Activated CD4-positive, alpha-beta T cell treated with anti-CD3 and anti-CD28 coated beads, Interleukin-2, amount 50 U/mL, for 1 hour (primary cell): ENCODE measurements around the gene DENND1C.

Source experiments
- DNase-seq: peaks from one replicate; pipeline ENCODE4 v3.0.0-alpha.2; 2020

DENND1C gene

DNA sequence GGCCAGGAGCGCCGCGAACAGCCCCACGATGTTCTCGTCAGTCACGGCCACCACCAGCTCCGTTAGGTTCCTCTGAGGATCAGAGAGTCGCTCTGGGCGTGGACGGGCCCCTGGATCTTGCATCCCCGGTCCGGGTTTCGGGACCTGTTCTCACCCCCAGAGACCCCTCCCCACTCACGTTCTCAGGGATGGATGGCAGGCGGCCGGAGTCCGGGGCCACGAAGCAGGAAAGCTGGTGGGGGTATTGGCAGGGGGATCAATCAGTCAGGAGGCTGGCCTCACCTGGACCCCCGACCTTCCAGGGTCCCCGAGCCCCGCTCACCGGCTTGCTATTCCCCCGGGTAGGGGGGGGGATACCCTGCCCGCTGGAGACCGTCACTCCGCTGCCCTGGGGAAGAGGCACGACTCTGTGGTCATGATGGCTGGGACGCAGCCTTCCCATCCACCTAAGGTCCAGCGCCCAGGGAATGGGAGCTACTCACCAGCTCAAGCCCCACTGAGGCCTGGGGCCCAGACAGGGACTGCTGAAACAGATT, 4.6 kb downstream of the DENND1C start:
- no peak for DNase-seq

- DNase-seq = peak; percentile 66
Observed at GRCh38 chr19:6476155-6476895, 5.3 kb downstream of the DENND1C start.

DNA sequence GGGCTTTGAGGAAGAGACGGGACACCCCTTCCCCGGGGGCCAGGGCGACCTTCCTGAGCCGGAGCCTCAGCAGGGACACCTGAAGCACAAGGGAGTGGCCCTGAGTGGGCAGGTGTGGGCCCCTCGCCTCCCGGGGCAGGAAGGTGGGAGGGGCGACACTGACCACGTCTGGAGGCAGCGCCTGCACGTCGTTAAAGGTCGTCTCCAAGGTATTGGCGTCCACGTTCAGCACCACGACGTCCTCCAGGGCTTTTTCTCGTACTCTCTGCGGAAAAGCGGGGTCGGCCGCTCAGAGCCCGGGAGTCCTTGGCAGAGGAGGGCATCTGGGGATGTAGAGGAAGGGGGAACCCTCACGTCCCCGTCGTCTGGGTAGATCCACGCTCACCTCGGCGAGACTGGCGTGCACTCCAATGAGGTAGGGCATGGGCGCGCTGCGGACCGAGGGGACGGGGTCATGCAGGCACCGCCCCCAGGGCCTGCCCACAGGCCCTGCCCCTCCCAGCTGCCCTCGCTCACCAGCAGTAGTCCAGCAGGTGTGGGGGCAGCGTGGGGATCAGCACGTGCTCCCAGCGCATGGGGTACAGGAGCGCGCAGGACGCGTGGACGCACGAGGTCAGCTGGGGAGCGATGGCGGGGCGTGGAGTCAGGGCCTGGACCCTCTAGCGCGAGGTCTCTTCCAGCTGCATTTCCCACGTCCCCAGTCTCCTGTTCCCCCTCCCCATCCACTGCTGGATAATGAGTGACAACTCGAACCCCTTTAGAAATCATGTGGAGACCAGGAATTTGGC, 6.1 kb downstream of the DENND1C start:
- DNase-seq = no peak

- no peak for DNase-seq
Observed at GRCh38 chr19:6473647-6474046, 7.9 kb downstream of the DENND1C start.

DNA sequence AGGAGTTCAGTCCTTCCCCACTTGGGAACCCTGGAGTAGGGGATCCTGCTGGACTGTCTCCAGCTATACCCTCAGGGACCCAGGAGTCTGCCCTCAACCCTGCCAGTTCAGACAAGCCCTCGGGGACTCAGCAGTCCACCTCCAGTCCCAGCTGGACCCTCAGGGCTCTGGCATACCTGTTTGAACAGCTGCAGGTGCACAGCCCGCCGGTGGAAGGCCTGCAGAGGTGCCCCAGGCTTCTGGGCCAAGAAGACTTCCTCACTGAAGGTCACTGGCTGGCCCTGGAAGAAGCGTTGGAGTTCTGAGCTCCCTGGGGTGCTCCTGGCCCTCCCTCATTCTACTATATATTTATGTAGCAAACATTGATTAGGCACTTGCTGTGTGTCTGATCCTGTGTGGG, 8.9 kb downstream of the DENND1C start:
- DNase-seq = no peak

GRCh38 chr19:6471076-6471475, 10.5 kb downstream of the DENND1C start:
- DNase-seq = no peak

GRCh38 chr19:6470173-6470572, 11.4 kb downstream of the DENND1C start:
- DNase-seq = no peak

DNA sequence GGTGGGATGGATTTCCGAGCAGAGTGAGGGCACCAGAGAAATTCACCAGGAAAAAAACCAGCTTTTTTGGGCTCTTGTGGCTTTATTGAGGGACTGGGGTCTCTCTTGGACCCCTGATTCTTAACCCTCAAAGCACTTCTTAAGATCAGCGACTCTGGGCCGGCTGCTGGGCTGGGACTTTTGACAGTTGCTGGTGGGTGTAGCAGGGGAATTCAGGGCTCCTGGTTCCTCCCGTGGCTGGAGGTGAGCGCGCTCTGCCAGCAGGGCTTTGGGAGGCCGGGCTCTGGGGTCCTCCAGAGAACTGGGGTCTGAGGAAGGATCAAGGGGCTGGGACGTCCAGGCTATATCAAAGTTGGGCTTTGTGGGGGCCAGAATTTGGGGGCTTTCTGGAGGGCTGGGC, 14.2 kb downstream of the DENND1C start:
- no peak for DNase-seq

GRCh38 chr19:6466526-6467248, 14.9 kb downstream of the DENND1C start:
- no peak for DNase-seq

- DNase-seq = no peak
Observed at GRCh38 chr19:6465663-6466062, 15.9 kb downstream of the DENND1C start.

DNA sequence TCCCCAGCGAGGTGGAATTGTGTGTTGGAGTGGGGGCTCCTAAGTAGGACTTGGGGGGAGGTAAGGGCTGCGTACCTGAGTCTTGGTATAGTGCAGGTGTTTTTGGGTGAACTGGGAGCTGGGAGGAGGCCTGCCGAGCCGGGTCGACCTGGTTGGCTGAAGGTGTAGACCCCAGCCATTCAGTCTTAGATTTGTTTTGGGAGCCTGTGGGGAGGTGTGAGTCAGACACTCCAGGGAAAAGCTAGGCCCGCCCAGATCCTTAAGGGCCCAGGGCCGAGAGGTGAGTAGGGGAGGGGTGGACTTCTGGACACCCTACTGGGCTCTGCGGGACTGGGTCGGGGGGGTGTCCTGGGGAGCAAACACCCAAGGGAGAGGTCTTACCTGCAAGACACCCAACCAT, 16.6 kb downstream of the DENND1C start:
- no peak for DNase-seq

GRCh38 chr19:6464070-6464873, 17.3 kb downstream of the DENND1C start, which contains the start of gene CRB3:
CRB3 (plus strand) TSS chr19:6464271; CDS start chr19:6464702, 431 bp downstream.
- peak; percentile 66 for DNase-seq

DNA sequence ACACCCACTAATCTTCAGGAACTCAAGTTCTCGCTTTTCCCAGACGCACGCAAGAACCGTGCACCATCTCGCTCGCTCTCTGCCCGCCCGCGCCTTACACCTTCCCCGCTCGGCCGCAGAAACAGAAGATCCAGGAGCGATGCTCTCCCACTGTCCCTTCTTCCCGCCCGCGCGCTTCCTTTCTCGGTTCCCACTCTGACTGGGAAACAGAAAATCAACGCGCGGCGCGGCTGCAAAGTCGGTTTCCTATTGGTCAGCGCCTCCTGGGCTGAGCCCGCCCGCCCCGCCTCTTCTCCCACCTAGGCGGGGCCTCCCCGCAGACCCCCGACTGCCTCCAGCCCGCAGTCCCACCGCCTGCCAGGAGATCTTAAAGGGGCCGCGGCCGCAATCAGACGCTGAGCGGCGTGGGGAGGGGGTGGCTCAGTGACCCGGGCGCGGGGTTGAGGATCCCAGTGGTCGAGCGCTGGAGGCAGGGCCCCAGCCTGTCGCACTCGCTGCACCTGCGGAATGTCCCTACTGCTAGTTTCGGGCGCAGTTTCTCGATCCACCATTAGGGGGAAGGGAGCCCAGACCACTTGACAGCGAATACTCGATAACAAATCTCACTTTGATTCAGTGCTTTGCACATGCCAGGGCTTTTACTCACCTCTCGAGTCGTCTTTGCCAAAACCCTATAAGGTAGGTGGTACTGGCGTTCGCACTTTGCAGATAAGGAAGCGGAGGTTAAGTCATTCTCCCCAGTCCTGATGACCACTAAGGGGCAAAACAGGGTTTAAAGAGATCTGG, 21.3 kb downstream of the DENND1C start:
- peak; percentile 97 for DNase-seq

DNA sequence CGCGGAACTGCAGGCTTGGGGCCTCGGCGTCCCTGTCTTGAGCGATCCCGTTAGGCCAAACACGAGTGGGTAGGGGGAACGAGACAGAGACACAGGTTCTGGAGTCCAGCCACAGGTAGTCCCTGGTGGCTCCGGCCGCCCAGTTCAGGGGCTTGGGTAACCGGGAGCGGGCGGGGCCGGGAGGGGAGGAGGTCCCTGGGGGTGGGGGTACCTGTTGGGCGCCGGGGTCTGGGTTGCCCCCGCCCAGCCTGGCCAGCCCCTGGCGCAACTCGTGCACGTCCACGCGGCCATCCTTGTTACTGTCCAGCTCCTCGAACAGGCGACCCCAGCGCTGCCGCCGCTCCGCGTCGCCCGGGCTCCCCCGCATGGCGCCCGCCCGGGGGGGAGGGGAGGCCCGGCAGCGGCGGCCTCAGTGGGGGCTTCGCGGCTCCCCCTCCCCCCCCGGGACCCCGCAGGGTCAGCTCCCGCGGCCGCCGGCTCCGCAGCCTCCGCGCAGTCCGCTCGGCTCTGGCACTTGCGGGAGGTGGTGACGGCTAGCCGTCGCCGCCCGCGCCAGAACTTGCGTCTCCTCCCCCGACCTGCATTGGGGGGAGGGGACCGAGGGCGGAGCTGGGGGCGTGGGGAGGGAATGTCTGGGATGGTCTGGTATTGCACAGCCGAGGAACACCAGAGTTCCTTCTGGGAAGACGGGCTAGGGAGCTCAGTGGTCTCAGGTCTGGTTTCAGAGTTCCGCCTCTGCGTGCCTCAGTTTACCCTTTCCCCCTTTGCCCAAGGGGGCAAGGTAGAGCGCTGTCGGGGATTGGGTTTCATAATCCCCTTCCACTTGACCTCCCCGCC, 22.1 kb downstream of the DENND1C start, which contains the start of gene SLC25A23:
TSS of gene SLC25A23 (minus strand) at position 531 of the 837 bp plus-strand sequence. CDS start at position 367, 164 bp downstream.
- DNase-seq = peak; percentile 51

DNA sequence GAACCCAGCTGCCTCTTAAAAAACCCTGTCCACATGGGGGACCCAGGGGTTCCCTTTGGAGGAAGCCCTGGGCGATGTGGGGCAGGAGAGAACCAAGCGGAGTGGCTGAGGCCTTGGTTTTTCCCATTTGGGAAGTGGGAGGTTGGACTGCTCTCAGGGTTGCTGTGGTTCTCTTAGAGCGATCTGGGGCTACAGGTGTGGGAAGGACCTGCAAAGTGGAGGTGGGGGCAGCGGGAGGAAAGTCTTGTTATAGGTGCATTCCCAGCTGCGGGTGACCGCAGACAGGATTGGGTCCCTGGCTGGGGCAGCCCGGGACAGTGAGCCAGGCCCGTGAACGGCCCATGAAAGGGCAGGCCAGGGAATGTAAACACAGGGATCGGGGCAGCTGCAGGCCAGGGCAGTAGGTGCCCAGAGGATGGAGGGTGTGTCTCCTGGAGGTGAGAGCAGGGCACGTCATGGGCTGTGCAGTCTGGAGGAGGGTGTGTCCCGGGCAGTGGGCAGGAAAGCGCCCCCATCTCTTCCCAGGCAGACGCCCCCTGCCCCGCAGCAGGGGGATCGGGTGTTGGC, 22.8 kb downstream of the DENND1C start:
- DNase-seq = no peak

DNA sequence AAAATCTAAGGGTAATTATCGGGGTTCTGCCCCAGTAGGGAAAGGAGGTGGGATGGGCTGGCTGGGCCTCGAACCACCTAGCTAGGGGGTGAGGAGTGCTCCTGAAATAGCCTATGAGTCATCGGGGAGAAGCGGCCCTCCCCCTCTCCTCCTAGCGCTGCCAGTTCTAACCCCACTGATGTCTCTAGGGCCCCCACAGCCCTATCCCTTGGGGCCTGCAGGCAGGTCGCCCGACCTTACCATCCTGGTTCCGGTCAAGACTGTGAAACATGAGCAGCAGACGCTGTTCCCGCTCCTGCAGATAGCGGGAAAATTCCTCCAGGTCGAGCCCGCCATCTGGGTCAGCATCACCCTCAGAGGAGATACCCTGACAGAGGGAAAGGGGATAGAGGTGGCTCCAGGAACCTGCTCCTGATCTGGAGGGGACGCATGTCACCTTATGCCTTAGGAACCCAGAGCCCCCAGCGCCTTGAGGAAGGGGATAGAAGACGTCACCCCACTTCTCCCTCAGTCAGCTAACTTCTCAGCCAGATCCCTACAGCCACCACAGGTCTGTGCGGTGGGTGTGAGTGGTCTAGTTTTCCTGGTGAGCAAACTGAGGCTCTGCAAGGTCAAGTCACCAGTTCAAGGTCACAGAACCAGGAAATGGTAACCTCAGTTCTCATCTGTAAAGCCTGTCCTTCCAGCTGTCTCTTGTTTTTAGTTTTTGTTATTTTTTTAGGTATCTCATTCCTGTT, 23.5 kb downstream of the DENND1C start:
- no peak for DNase-seq

- no peak for DNase-seq
Observed at GRCh38 chr19:6455924-6456323, 25.7 kb downstream of the DENND1C start.

GRCh38 chr19:6453951-6454565, 27.5 kb downstream of the DENND1C start:
- DNase-seq = no peak

GRCh38 chr19:6452899-6453298, 28.7 kb downstream of the DENND1C start:
- no peak for DNase-seq
